DMS53 treated with DMSO at 0.1 percent for 48 hours (cell line): ENCODE measurements around the gene KDM2B.

Experiments used
- DNase-seq: peaks from one replicate; lab custom pipeline; 2025; ENCODE audit not compliant: unreplicated experiment; lab: John Stamatoyannopoulos, UW

Gene KDM2B

GRCh38 chr12:121440768-121441167, 140.1 kb downstream of the KDM2B start:
- DNase-seq, result no peak

- DNase-seq, result no peak
These were observed 141.1 kb downstream of the KDM2B start for GRCh38 chr12:121439715-121440114.

GRCh38 chr12:121438905-121439304, 141.9 kb downstream of the KDM2B start:
- no peak for DNase-seq

GRCh38 chr12:121436706-121437105, 144.1 kb downstream of the KDM2B start:
- no peak for DNase-seq

- DNase-seq, result no peak
These were observed 147.9 kb downstream of the KDM2B start for GRCh38 chr12:121432740-121433480.

GRCh38 chr12:121430833-121431415, 149.9 kb downstream of the KDM2B start:
- DNase-seq, result no peak

- DNase-seq, result no peak
These were observed 151.9 kb downstream of the KDM2B start for GRCh38 chr12:121428883-121429282.

GRCh38 chr12:121427556-121428050, 153.2 kb downstream of the KDM2B start:
- no peak for DNase-seq

- no peak for DNase-seq
These were observed 156.2 kb downstream of the KDM2B start for GRCh38 chr12:121424624-121424975.

- no peak for DNase-seq
These were observed 156.9 kb downstream of the KDM2B start for GRCh38 chr12:121423682-121424623.

GRCh38 chr12:121423253-121423652, 157.6 kb downstream of the KDM2B start:
- no peak for DNase-seq

- no peak for DNase-seq
These were observed 160.7 kb downstream of the KDM2B start for GRCh38 chr12:121420109-121420508.

GRCh38 chr12:121417847-121418246, 163.0 kb downstream of the KDM2B start:
- DNase-seq, result no peak

- no peak for DNase-seq
These were observed 166.9 kb downstream of the KDM2B start for GRCh38 chr12:121413917-121414316.

GRCh38 chr12:121405211-121405610, 175.6 kb downstream of the KDM2B start:
- no peak for DNase-seq

GRCh38 chr12:121404734-121405133, 176.1 kb downstream of the KDM2B start:
- DNase-seq, result peak; percentile 37

GRCh38 chr12:121403721-121404120, 177.1 kb downstream of the KDM2B start:
- DNase-seq, result no peak

GRCh38 chr12:121400332-121401139, 180.3 kb downstream of the KDM2B start:
- peak; percentile 24 for DNase-seq

- DNase-seq, result peak; percentile 98
These were observed 181.2 kb downstream of the KDM2B start, which contains the start of gene RNF34 for GRCh38 chr12:121399391-121400331. Gene RNF34 (plus strand): TSS chr12:121400118. CDS start chr12:121400213, 95 bp downstream.
